Measurements from ENCODE around the gene SEC14L3. TPM values are rescaled to one million over a fixed set of nuclear protein-coding genes. Genes with fewer than 3 reads are reported as not detected.

The SEC14L3 gene
- total RNA-seq, 1 donor from 2014 or later = not detected

DNA sequence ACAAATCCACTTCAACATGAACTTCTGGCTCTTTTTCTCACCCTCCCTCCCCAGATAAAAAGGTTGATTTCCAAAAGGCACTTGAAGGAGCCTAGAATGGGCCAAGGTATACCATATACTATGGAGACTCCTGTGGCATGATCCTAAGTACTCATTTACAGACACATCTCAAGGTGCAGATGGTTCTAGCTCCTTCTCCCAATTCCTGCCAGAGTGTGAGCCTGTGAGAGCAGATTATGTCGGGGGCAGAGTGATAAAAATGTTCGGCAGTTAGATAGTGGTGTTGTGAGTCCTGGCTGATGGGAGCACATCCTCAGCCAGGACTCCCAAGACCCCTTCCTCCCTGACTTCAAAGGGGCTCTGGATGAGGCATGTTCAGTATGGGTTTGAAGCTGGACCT lies 8.2 kb upstream of the SEC14L3 start:
- H3K4me3 ChIP-seq = no peak overlapping the region
- H3K27ac ChIP-seq = no peak overlapping the region
- no peaks in the 10 kb centered on the region for H3K36me3 ChIP-seq
- no peak for DNase-seq (ENCODE audit: extremely low spot score in 2 of 2)
- no peaks in the 10 kb centered on the region for H3K4me1 ChIP-seq
- TF ChIP-seq POLR2AphosphoS5 (IDR thresholded peaks at IDR 0.05; ENCODE audit: insufficient read depth in 1 of 2, low read depth in 1 of 2) = no peak
- TF ChIP-seq, protein P1, sequence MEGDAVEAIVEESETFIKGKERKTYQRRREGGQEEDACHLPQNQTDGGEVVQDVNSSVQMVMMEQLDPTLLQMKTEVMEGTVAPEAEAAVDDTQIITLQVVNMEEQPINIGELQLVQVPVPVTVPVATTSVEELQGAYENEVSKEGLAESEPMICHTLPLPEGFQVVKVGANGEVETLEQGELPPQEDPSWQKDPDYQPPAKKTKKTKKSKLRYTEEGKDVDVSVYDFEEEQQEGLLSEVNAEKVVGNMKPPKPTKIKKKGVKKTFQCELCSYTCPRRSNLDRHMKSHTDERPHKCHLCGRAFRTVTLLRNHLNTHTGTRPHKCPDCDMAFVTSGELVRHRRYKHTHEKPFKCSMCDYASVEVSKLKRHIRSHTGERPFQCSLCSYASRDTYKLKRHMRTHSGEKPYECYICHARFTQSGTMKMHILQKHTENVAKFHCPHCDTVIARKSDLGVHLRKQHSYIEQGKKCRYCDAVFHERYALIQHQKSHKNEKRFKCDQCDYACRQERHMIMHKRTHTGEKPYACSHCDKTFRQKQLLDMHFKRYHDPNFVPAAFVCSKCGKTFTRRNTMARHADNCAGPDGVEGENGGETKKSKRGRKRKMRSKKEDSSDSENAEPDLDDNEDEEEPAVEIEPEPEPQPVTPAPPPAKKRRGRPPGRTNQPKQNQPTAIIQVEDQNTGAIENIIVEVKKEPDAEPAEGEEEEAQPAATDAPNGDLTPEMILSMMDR (IDR thresholded peaks at IDR 0.05) = no peak
- TF ChIP-seq POLR2A (IDR thresholded peaks at IDR 0.05) = no peak
- intact Hi-C loops (cut with DNase I) = no loop called here
- no peaks in the 10 kb centered on the region for H3K9me3 ChIP-seq
- H3K27me3 ChIP-seq = no peaks in the 10 kb centered on the region

DNA sequence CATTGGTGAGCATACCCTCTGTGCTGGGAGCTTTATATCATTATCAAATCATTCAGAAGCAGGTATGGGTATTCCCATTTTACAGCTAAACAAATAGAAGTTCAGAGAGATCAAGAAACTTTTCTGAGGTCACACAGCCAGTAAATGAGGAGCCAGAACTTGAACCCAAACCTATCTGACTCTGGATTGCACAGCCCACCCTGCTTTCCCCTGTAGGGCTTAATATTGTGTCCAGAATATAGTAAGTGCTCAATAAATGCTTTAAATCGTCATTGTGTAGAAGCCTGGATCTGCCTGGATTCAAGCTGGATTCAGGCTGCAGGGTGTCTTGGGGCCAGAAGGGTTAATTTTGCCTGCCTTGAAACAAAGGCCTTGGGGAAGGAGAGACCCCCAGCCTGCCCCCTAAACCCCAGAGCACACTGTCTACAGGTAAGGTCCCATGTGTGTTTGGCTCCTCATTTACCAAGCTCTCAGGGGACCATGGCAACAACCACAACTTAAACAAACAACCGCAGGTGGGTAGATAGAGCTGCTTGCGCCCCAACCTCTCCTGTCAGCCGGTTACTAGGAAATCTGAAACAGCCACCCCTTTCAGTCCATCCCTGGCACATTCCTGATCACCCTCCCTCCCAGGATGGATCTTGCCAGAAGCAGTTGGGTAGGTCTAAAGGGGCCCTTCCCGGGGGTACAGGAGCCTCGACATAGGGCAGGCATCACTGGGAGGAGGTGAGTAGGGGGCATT lies 3.0 kb upstream of the SEC14L3 start:
- Histone ChIP-seq H3K4me3 (no peak overlapping the region), H3K9me3 (no peaks in the 10 kb centered on the region), H3K36me3 (no peaks in the 10 kb centered on the region), H3K4me1 (no peaks in the 10 kb centered on the region), H3K27ac (no peak overlapping the region), H3K27me3 (no peaks in the 10 kb centered on the region)
- no peak for DNase-seq (ENCODE audit: extremely low spot score in 2 of 2)
- TF ChIP-seq POLR2A (IDR thresholded peaks at IDR 0.05) = no peak
- no peak for TF ChIP-seq POLR2AphosphoS5 (IDR thresholded peaks at IDR 0.05; ENCODE audit: insufficient read depth in 1 of 2, low read depth in 1 of 2)
- TF ChIP-seq, protein P1 (IDR thresholded peaks at IDR 0.05) = no peak
- intact Hi-C loops (cut with DNase I) = no loop called here

DNA sequence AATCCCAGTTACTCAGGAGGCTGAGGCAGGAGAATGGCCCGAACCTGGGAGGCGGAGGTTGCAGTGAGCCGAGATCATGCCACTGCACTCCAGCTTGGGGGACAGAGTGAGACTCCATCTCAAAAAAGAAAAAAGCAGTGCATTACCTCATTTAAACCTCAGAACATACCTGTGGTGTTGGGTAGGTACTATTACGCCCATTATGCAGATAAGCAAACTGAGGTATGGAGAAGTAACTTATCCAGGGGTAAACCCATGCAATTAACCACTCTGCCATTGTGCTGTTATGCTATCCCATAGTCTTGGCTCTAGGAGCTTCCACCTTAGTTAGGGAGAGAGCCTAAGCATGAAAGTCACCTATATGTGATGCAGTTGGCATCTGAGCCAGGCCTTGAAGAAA lies 2.3 kb upstream of the SEC14L3 start:
- Histone ChIP-seq H3K27me3 (no peaks in the 10 kb centered on the region), H3K36me3 (no peaks in the 10 kb centered on the region), H3K4me3 (no peak overlapping the region), H3K4me1 (no peaks in the 10 kb centered on the region), H3K27ac (no peak overlapping the region), H3K9me3 (no peaks in the 10 kb centered on the region)
- DNase-seq (ENCODE audit: extremely low spot score in 2 of 2) = no peak
- intact Hi-C loops (cut with DNase I) = no loop called here
- TF ChIP-seq POLR2AphosphoS5 (IDR thresholded peaks at IDR 0.05; ENCODE audit: insufficient read depth in 1 of 2, low read depth in 1 of 2) (no peak), POLR2A (IDR thresholded peaks at IDR 0.05) (no peak)
- TF ChIP-seq, protein P1 (IDR thresholded peaks at IDR 0.05) = no peak

DNA sequence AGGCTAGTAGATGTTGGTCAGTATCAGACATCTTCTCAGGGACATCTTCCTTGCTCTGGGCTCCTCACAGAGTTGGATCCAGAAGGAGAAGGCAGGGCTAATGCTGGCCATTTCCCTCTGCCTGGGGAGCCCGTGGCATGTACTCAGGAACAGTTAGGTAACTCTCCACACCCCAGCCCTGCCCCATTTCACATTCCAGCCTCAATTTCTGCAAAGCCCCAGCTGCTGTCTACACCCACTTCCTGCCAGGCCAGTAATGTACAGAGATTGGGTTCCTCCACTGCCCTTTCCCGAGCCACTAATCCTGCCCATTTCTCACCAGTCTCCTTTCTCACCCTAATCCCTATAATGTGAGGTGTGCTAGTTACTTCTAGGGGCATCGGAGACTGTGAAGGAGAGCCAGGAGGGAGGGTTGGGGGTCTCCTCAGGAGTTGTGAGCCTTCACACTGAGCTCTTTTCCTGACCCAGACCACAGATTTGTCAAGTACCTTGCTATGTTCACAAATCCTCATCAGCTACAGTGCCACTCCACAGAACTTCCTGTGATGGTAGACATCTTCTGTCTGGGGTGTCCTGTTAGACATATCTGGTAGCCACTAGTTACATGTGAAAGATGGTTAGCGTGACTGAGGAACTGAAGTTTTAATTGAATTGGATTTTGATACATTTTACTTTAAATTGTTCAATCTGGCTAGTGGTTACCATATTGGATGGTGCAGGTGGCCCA lies 1.3 kb upstream of the SEC14L3 start:
- no peak overlapping the region for H3K4me3 ChIP-seq
- H3K36me3 ChIP-seq = no peaks in the 10 kb centered on the region
- no peak overlapping the region for H3K27ac ChIP-seq
- H3K27me3 ChIP-seq = no peaks in the 10 kb centered on the region
- H3K9me3 ChIP-seq = no peaks in the 10 kb centered on the region
- TF ChIP-seq POLR2AphosphoS5 (IDR thresholded peaks at IDR 0.05; ENCODE audit: insufficient read depth in 1 of 2, low read depth in 1 of 2) (no peak), POLR2A (IDR thresholded peaks at IDR 0.05) (no peak)
- TF ChIP-seq, protein P1 (IDR thresholded peaks at IDR 0.05) = no peak
- DNase-seq (ENCODE audit: extremely low spot score in 2 of 2) = no peak
- H3K4me1 ChIP-seq = no peaks in the 10 kb centered on the region
- intact Hi-C loops (cut with DNase I) = no loop called here

DNA sequence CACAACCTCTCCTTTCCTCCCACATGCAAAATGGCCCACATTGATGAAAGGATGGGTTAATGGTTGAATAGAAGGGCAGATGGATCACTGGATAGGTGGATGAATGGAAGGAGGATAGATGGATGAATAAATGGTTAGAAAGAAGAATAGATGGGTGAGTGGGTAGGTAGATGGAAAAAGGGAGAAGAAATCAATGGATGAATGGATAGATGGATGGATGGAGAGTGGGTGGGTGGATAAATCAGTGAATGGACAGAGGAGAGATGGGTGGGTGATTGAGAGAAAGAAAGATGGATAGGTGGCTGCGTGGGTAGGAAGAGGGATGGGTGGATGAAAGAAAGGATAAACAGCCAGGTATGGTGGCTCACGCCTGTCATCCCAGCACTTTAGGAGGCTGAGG lies 1.2 kb downstream of the SEC14L3 start:
- Histone ChIP-seq H3K4me1 (no peaks in the 10 kb centered on the region), H3K36me3 (no peaks in the 10 kb centered on the region), H3K27me3 (no peaks in the 10 kb centered on the region), H3K9me3 (no peaks in the 10 kb centered on the region), H3K4me3 (no peak overlapping the region), H3K27ac (no peak overlapping the region)
- DNase-seq (ENCODE audit: extremely low spot score in 2 of 2) = no peak
- TF ChIP-seq POLR2A (IDR thresholded peaks at IDR 0.05) (no peak), POLR2AphosphoS5 (IDR thresholded peaks at IDR 0.05; ENCODE audit: insufficient read depth in 1 of 2, low read depth in 1 of 2) (no peak)
- TF ChIP-seq, protein P1 (IDR thresholded peaks at IDR 0.05) = no peak
- intact Hi-C loops (cut with DNase I) = no loop called here
